ENCODE results near the gene ZMAT3.

ZMAT3 gene

GRCh38 chr3:179018808-179019207 is 52.8 kb downstream of the ZMAT3 start:
- DNase-seq = no peak

- DNase-seq = no peak
Observed at GRCh38 chr3:179016979-179017670, 54.5 kb downstream of the ZMAT3 start.

- DNase-seq = peak; percentile 47 to 78
Observed at GRCh38 chr3:179015551-179016020, 56.0 kb downstream of the ZMAT3 start.

GRCh38 chr3:179005706-179006105 is 65.9 kb downstream of the ZMAT3 start:
- no peak for DNase-seq

GRCh38 chr3:179005213-179005612 is 66.4 kb downstream of the ZMAT3 start:
- no peak for DNase-seq

GRCh38 chr3:179000659-179001058 is 71.0 kb downstream of the ZMAT3 start:
- no peak for DNase-seq

GRCh38 chr3:179000144-179000543 is 71.5 kb downstream of the ZMAT3 start:
- DNase-seq = no peak

- no peak for DNase-seq
Observed at GRCh38 chr3:178996399-178996798, 75.2 kb downstream of the ZMAT3 start.

- DNase-seq = no peak
Observed at GRCh38 chr3:178990293-178990692, 81.3 kb downstream of the ZMAT3 start.

GRCh38 chr3:178989821-178990220 is 81.8 kb downstream of the ZMAT3 start:
- no peak for DNase-seq

GRCh38 chr3:178987745-178988144 is 83.9 kb downstream of the ZMAT3 start:
- DNase-seq = no peak

- no peak for DNase-seq
Observed at GRCh38 chr3:178986456-178986855, 85.2 kb downstream of the ZMAT3 start.

- DNase-seq = no peak
Observed at GRCh38 chr3:178982137-178982536, 89.5 kb downstream of the ZMAT3 start.

- no peak for DNase-seq
Observed at GRCh38 chr3:178975320-178975719, 96.3 kb downstream of the ZMAT3 start.

- no peak for DNase-seq
Observed at GRCh38 chr3:178971614-178972013, 100.0 kb downstream of the ZMAT3 start.

GRCh38 chr3:178969004-178969700 is 102.5 kb downstream of the ZMAT3 start:
- DNase-seq = no peak

All from NCI-H524 (cell line).